Epithelial cell of proximal tubule (primary cell): ENCODE data around the gene ZNF784. TPM values are rescaled to one million over a fixed set of nuclear protein-coding genes. Genes with fewer than 3 reads are reported as not detected.
"Not testable (repeated sequence)": the region's sequence is repeated elsewhere in the genome, so short reads cannot be mapped to it uniquely, and the experiment has no call there.

Experiments
- DNase-seq: peaks from one replicate; pipeline ENCODE4 v3.0.0-alpha.2; 2011; ENCODE audit warnings: low read depth
- H3K4me3 ChIP-seq: 2 replicates; pipeline ENCODE4 v1.5.1; 2011; ENCODE audit warnings: low read depth, mild to moderate bottlenecking, low read length
- CTCF ChIP-seq: conservative IDR thresholded peaks from 2 replicates; pipeline ENCODE4 v1.5.1; 2012; ENCODE audit warnings: low read depth, mild to moderate bottlenecking, low read length
- total RNA-seq: library from RNA; depleted of rRNA; stranded (reverse); fragments of >200 nt; gene quantifications from 2 replicates; pipeline ENCODE4 v1.2.3, GENCODE V29; 2015

Gene ZNF784
- total RNA-seq, 1 donor from 2014 or later: 0.58 TPM

DNA sequence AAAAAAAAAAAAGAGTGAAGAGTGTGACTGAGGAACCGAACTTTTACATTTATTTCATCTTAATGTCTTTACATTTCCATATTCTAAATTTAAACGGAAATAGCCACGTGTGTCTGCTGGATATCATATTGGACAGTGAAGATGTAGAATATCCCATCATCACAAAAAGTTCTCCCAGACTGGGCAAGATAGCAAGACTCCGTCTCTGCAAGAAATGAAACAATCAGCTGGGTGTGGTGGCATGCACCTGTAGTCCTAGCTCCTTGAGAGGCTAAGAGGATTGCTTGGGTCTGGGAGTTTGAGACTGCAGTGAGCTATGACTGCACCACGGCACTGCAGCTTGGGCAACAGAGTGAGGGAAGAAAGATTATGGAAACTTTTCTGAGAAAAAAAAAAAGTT lies 47.6 kb downstream of the ZNF784 start:
- no peak for TF ChIP-seq CTCF
- DNase-seq: no peak
- H3K4me3 ChIP-seq: no peak overlapping the region

DNA sequence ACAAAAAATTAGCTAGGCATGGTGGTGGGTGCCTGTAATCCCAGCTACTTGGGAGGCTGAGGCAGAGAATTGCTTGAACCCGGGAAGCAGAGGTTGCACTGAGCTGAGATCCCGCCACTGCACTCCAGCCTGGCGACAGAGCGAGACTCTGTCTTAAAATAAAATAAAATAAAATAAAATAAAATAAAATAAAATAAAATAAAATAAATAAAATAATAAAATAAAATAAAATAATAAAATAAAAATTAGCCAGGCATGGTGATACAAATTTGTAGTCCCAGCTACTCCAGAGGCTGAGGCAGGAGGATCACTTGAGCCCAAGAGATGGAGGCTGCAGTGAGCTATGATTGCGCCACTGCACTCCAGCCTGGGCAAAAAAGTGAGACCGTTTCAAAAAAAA lies 50.4 kb downstream of the ZNF784 start:
- H3K4me3 ChIP-seq: not testable (repeated sequence)

More for the DNA sequence above, 50.4 kb downstream of the ZNF784 start:
- DNase-seq: not testable (repeated sequence)

Other genes starting within 250 kb of the ZNF784 start
- gene TMEM190, start 247.7 kb downstream of the ZNF784 start, total RNA-seq: not detected in 2 replicates
- 16.3 and 21.4 TPM in 2 replicates for gene TMEM238, start 240.3 kb downstream of the ZNF784 start, total RNA-seq
- 412 and 480 TPM in 2 replicates for gene RPL28, start 238.6 kb downstream of the ZNF784 start, total RNA-seq
- 383 and 458 TPM in 2 replicates for gene UBE2S, start 216.8 kb downstream of the ZNF784 start, total RNA-seq
- 0.17 TPM in 1 of 2 replicates, not detected in the other for gene SHISA7, start 181.3 kb downstream of the ZNF784 start, total RNA-seq
- gene ISOC2, start 162.9 kb downstream of the ZNF784 start, total RNA-seq: 58.7 and 71.2 TPM in 2 replicates
- gene C19orf85, start 159.8 kb downstream of the ZNF784 start, total RNA-seq: not detected in 2 replicates
- gene ZNF628, start 147.9 kb downstream of the ZNF784 start, total RNA-seq: 4.2 and 6.2 TPM in 2 replicates
- gene NAT14, start 139.4 kb downstream of the ZNF784 start, total RNA-seq: 29.0 and 29.2 TPM in 2 replicates
- gene SSC5D, start 136.1 kb downstream of the ZNF784 start, total RNA-seq: 0.86 TPM in 1 of 2 replicates, not detected in the other
- 0.58 and 2.9 TPM in 2 replicates for gene SBK2, start 87.4 kb downstream of the ZNF784 start, total RNA-seq
- gene SBK3, start 79.0 kb downstream of the ZNF784 start, total RNA-seq: 0.23 TPM in 1 of 2 replicates, not detected in the other
- gene ZNF579, start 43.7 kb downstream of the ZNF784 start, total RNA-seq: 10.0 and 11.4 TPM in 2 replicates
- gene FIZ1, start 25.0 kb downstream of the ZNF784 start, total RNA-seq: 5.5 and 9.7 TPM in 2 replicates
- gene ZNF524, start 24.3 kb downstream of the ZNF784 start, total RNA-seq: 16.4 and 18.0 TPM in 2 replicates
- 3.4 and 6.2 TPM in 2 replicates for gene ZNF865, start 18.9 kb downstream of the ZNF784 start, total RNA-seq
- gene ZNF580, start 16.4 kb upstream of the ZNF784 start, total RNA-seq: 10.6 and 10.8 TPM in 2 replicates
- gene ZNF581, start 19.1 kb upstream of the ZNF784 start, total RNA-seq: 27.2 and 29.2 TPM in 2 replicates
- gene CCDC106, start 23.6 kb upstream of the ZNF784 start, total RNA-seq: 10.2 and 17.9 TPM in 2 replicates
- 142 and 205 TPM in 2 replicates for gene U2AF2, start 30.5 kb upstream of the ZNF784 start, total RNA-seq
- 102 and 151 TPM in 2 replicates for gene EPN1, start 50.7 kb upstream of the ZNF784 start, total RNA-seq
- gene NLRP9, start 113.8 kb upstream of the ZNF784 start, total RNA-seq: not detected in 2 replicates
- gene RFPL4A, start 134.5 kb upstream of the ZNF784 start, total RNA-seq: not detected in 2 replicates
- not detected in 2 replicates for gene RFPL4AL1, start 144.6 kb upstream of the ZNF784 start, total RNA-seq
- not detected in 2 replicates for gene NLRP11, start 207.4 kb upstream of the ZNF784 start, total RNA-seq
- not detected in 2 replicates for gene NLRP4, start 212.0 kb upstream of the ZNF784 start, total RNA-seq